ENCODE results near the gene SERPINI2.

Gene SERPINI2

DNA sequence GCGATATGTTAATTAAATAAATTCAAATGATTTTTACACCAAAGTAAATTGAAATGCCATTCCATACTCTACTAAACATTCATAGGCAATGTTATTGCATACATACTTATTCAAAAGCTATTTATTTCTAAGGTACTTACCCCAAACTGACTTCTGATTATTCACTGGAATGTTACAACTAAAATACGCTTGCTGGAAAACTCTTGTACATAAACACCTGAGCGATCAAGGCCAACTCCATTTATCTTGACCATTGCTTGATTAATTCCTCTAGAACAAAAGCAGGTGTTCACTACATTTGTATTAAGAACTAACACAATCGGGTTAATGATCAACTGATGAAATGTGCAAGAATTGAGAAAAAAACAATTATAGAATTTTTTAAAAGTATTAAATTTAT, at the start of gene SERPINI2:
SERPINI2 (minus strand) TSS at position 180 of the 400 bp plus-strand sequence. CDS start 2,208 bp downstream, outside the sequence.
- in situ Hi-C loops (cut with HindIII; ENCODE audit: low sequenced_read_pairs) = no loop called here

GRCh38 chr3:167521006-167521355, 47.1 kb upstream of the SERPINI2 start:
- in situ Hi-C loops (cut with HindIII; ENCODE audit: low sequenced_read_pairs) = no loop called here

- in situ Hi-C loops (cut with HindIII; ENCODE audit: low sequenced_read_pairs) = no loop called here
These were observed 46.6 kb upstream of the SERPINI2 start for GRCh38 chr3:167520266-167521005.

GRCh38 chr3:167507954-167508353, 34.1 kb upstream of the SERPINI2 start:
- in situ Hi-C loops (cut with HindIII; ENCODE audit: low sequenced_read_pairs) = no loop called here

- in situ Hi-C loops (cut with HindIII; ENCODE audit: low sequenced_read_pairs) = no loop called here
These were observed 28.6 kb upstream of the SERPINI2 start for GRCh38 chr3:167502401-167502800.

- in situ Hi-C loops (cut with HindIII; ENCODE audit: low sequenced_read_pairs) = no loop called here
These were observed 28.1 kb upstream of the SERPINI2 start for GRCh38 chr3:167501941-167502340.

DNA sequence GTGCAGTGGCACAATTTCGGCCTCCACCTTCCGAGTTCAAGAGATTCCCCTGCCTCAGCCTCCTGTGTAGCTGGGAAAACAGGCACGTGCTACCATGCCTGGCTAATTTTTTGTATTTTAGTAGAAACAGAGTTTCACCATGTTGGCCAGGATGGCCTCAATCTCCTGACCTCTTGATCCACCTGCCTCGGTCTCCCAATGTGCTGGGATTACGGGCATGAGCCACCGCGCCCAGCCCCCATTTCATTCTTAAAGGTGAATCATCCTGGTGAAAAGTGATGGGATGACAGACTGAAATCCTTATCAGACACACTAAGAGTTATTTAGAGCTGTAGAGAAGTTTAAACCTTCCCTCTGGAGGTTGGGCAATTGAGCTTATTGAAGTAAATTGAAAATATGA, 24.1 kb upstream of the SERPINI2 start:
- in situ Hi-C loops (cut with HindIII; ENCODE audit: low sequenced_read_pairs) = no loop called here

GRCh38 chr3:167493244-167493643, 19.4 kb upstream of the SERPINI2 start:
- in situ Hi-C loops (cut with HindIII; ENCODE audit: low sequenced_read_pairs) = no loop called here

GRCh38 chr3:167491621-167492020, 17.8 kb upstream of the SERPINI2 start:
- in situ Hi-C loops (cut with HindIII; ENCODE audit: low sequenced_read_pairs) = no loop called here

GRCh38 chr3:167489571-167489970, 15.7 kb upstream of the SERPINI2 start:
- in situ Hi-C loops (cut with HindIII; ENCODE audit: low sequenced_read_pairs) = no loop called here

- in situ Hi-C loops (cut with HindIII; ENCODE audit: low sequenced_read_pairs) = no loop called here
These were observed 13.7 kb upstream of the SERPINI2 start for GRCh38 chr3:167487556-167487955.

DNA sequence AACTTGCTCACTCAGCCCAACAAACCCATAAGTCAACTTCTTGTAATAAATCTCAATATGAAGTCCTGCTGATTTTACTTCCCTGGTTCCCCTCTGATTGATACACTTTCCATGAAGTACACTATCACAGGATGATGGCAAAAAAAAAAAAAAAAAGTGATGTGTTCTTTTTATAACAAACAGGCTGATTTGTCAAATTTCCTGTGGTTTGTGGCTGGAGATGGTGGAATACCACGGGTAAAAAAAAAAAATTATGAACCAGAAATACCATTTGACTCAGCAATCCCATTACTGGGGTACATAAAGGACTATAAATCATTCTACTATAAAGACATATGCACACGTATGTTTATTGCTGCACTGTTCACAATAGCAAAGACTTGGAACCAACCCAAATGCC, 10.7 kb upstream of the SERPINI2 start:
- in situ Hi-C loops (cut with HindIII; ENCODE audit: low sequenced_read_pairs) = no loop called here

GRCh38 chr3:167483708-167484475, 10.1 kb upstream of the SERPINI2 start:
- in situ Hi-C loops (cut with HindIII; ENCODE audit: low sequenced_read_pairs) = no loop called here

DNA sequence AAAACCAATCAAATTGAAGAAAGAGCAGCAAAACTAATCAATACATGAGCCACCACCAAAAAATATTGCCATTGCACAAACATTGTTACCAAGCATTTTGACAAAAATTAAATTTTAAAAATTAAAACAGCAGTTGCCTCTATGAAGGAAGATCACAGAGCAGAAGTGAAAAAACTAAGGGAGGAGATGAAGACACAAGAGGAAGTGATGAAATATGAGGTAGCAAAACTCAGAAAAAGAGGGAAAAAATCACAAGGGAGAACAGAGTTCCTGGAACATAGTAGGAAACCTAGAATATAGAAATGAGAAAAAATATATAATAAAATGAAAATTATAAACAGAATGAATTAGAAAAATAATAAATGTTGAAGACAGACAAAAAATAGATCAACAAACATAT, 7.3 kb upstream of the SERPINI2 start:
- in situ Hi-C loops (cut with HindIII; ENCODE audit: low sequenced_read_pairs) = no loop called here

DNA sequence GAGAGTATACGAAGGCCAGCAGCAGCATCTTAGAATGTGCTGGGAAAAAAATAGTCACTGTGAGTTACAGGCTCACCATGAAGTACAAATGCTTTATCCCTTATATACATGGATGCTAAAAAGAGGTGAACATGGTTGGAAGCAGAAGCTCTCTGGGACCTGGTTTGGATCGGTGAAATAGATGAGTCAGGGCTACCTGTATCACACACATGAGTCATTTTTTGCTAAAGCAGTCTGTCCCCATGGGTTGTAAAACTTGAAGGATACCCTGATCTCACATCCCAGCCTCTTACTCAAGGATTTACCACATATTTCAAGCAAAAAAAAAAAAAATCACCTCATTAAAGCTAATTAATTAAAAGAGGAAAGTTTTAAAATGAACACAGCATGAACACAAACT, 6.9 kb upstream of the SERPINI2 start:
- in situ Hi-C loops (cut with HindIII; ENCODE audit: low sequenced_read_pairs) = no loop called here

DNA sequence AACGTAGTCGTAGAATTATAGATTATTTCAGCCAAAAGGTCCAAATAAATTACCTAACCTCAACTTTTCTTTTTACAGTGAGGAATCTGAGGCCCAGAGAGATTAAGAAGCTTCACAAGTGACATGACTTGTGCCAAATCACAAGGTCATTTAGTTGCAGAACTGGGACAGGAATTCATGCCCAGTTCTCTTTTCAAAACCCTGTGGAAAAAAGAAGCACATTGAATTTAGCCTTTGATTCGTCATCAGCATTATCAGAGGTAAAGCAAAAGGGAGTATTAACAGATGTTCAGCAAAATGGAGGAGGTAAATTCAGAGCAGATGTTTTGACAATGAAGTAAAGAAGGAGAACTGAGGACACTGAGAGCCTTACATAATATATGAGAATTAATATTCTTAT, 4.5 kb downstream of the SERPINI2 start:
- in situ Hi-C loops (cut with HindIII; ENCODE audit: low sequenced_read_pairs) = no loop called here

DNA sequence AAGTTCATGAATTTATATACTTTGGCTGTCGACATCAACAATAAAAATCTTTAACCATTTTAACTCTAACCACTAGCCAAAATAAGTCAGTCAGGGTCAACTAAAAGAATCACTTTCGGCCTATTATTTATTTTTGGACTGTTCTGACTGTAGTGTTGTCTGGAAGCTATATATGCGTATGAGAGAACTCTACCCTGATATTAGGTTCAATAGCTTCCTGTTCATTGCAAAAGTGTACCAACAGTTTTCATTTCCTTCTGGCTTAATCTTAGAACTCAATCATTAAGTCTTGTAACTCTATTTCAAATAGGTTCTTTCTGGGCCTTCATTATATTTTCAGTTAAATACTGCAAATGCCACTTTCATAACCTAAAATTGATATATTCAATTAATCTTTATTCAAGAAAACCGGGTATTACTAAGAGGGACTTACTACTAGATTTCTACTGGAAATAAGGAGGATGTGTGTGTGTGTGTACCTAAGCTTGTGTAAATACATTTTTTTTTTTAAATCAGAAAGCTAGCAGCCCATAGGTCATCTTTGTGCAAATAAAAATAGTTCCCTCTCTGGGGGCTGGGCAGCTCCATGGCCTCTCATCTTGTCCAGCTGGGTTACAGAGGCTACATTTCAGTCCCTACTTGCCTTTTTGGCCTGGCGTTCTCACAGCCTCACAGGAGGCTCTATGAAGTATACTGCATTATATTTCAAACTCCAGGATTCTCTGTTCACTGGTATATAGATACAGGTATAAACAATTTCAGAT, 5.8 kb downstream of the SERPINI2 start:
- in situ Hi-C loops (cut with HindIII; ENCODE audit: low sequenced_read_pairs) = no loop called here

DNA sequence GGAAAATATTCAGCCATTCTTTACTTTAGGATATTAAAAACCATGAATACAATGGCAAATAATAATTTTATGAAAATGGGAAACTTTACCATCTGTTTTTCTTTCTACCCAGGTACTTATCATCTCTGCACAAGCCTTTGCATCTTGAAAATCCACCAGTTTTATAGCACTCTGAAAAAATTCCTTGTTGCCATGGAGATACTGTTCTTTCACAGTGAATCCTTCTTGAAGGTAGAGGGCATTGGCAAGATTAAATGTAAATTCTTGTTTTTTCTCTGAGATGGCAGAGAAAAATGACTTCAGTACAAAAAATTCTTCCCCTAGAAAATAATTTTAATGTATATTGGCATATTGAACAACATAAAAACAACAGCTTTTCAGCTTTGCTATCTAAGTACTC, 6.9 kb downstream of the SERPINI2 start:
- in situ Hi-C loops (cut with HindIII; ENCODE audit: low sequenced_read_pairs) = no loop called here

DNA sequence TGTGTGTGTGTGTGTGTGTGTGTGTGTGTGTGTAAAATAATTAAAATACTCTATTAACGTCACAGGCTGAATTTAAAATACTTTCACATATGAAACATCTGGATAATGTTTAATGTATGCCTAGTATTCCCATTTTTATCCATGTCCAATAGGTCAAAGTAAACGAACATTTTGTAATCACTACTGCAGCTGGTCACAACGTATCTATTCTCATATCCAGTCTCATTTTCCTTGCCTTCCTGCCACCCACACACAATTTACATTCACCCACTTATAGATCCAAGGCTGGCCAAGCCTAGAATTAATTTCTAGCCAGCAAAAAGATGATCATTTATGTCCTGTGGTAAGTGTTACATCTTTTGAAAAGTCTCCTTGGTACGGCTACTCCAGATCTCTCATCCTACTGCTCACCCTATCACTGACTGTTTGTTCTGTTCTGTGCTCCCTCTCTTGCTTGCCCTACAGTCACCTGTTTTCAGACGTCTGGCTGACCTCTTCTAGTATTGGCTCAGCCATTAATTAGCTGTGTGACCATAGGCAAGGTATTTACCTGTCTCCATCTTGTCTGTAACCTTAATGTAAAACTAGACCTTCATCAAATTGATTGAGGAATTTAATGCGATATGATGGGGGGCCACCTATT, 17.6 kb downstream of the SERPINI2 start:
- in situ Hi-C loops (cut with HindIII; ENCODE audit: low sequenced_read_pairs) = no loop called here

DNA sequence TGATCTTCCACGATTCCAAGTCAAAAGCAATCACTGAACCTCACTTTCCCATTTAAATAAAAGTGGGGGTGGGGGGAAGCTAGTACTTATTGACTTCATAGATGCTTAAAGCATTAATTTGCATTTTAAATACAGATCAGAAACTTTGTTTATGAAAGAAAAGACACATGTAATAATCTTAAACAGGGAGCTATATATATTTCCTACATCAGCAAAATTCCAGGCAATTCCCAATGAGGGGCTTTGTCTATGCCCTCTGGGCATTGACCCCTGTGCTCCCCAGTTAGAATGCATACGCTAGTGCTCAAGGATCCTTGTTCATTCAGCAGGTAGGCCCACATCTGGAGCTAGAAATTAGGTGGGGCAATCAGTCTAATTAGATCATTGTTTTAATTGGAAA, 20.0 kb downstream of the SERPINI2 start:
- in situ Hi-C loops (cut with HindIII; ENCODE audit: low sequenced_read_pairs) = no loop called here

- in situ Hi-C loops (cut with HindIII; ENCODE audit: low sequenced_read_pairs) = no loop called here
These were observed 22.6 kb downstream of the SERPINI2 start for GRCh38 chr3:167451282-167451681.
